DOHH2 (cell line): ENCODE measurements around the gene TRIM73.
"Not testable (repeated sequence)": the region's sequence is repeated elsewhere in the genome, so short reads cannot be mapped to it uniquely, and the experiment has no call there.

ENCODE experiments used
- CTCF ChIP-seq: fragments of 200-600 bp; sonication (generic); IDR thresholded peaks from one replicate; pipeline ENCODE4 v1.5.1; 2014; ENCODE audit warnings: antibody characterized with exemption, mild to moderate bottlenecking, low read depth, low read length; ENCODE audit not compliant: poor library complexity, severe bottlenecking
- EZH2phosphoT487 ChIP-seq: fragments of 200-600 bp; sonication (generic); IDR thresholded peaks from 2 replicates; pipeline ENCODE4 v1.6.1; 2017; ENCODE audit warnings: borderline replicate concordance, mild to moderate bottlenecking, antibody characterized with exemption, low read length, moderate library complexity, mixed read lengths

- not testable (repeated sequence) for TF ChIP-seq CTCF, EZH2phosphoT487
Measured at GRCh38 chr7:75397865-75398264, 2.4 kb downstream of the TRIM73 start.
